ENCODE measurements around the gene ZNF549.

- TF ChIP-seq CTCF (IDR thresholded peaks at IDR 0.05; ENCODE audit: extremely low read depth in 1 of 2, insufficient read depth in 1 of 2, low read depth in 1 of 2, low read length in 2 of 2) (no peak), MAX (IDR thresholded peaks at IDR 0.05; ENCODE audit: insufficient read depth, insufficient read length) (no peak), FOS (IDR thresholded peaks at IDR 0.05; ENCODE audit: borderline replicate concordance, insufficient read depth, low read length) (no peak), EZH2 (IDR thresholded peaks at IDR 0.05; ENCODE audit: borderline replicate concordance, low read depth, low read length, severe bottlenecking) (no peak), MYC (IDR thresholded peaks at IDR 0.05; ENCODE audit: low read depth, low read length) (no peak), POLR2A (IDR thresholded peaks at IDR 0.05; ENCODE audit: low read depth, low read length) (no peak), POLR2AphosphoS5 (IDR thresholded peaks at IDR 0.05; ENCODE audit: insufficient read depth, low read depth, low read length) (no peak), GATA2 (IDR thresholded peaks at IDR 0.05; ENCODE audit: insufficient read depth, insufficient read length, low read depth, low read length) (no peak), JUN (IDR thresholded peaks at IDR 0.05; ENCODE audit: borderline replicate concordance, insufficient read depth, insufficient read length, low read depth) (no peak)
Observed at GRCh38 chr19:57546513-57546912, 19.4 kb downstream of the ZNF549 start.
